Rectal smooth muscle tissue (tissue), 1 donor: Measurements from ENCODE around the gene SPTBN5.
A peak's percentile ranks its signal among the peaks of the same experiment; 100 is the strongest.
"Not testable (repeated sequence)": the region's sequence is repeated elsewhere in the genome, so short reads cannot be mapped to it uniquely, and the experiment has no call there.

ENCODE experiments used
- H3K27ac ChIP-seq: one replicate; pipeline ENCODE4 v1.7.0; 2013; ENCODE audit warnings: low read depth, low read length, inconsistent platforms
- H3K27me3 ChIP-seq: one replicate; pipeline ENCODE4 v1.7.0; 2013; ENCODE audit warnings: low read length; ENCODE audit not compliant: control insufficient read depth, insufficient read depth
- H3K36me3 ChIP-seq: one replicate; pipeline ENCODE4 v1.7.0; 2013; ENCODE audit warnings: low read length; ENCODE audit not compliant: control insufficient read depth, insufficient read depth
- H3K4me1 ChIP-seq: one replicate; pipeline ENCODE4 v1.7.0; 2013; ENCODE audit warnings: low read length; ENCODE audit not compliant: control insufficient read depth, insufficient read depth
- H3K4me3 ChIP-seq: one replicate; pipeline ENCODE4 v1.7.0; 2013; ENCODE audit warnings: low read length
- H3K9ac ChIP-seq: one replicate; pipeline ENCODE4 v1.7.0; 2013; ENCODE audit warnings: low read length

The SPTBN5 gene

GRCh38 chr15:41836713-41837454 lies 57.0 kb downstream of the SPTBN5 start:
- Histone ChIP-seq H3K27me3 (no peaks in the 10 kb centered on the region), H3K36me3 (peaks cover 7% of the 10 kb centered on the region), H3K4me1 (no peaks in the 10 kb centered on the region), H3K9ac (no peak overlapping the region), H3K4me3 (no peak overlapping the region), H3K27ac (no peak overlapping the region)

GRCh38 chr15:41836073-41836472 lies 57.8 kb downstream of the SPTBN5 start:
- H3K4me3 ChIP-seq = no peak overlapping the region
- no peaks in the 10 kb centered on the region for H3K27me3 ChIP-seq
- H3K27ac ChIP-seq = no peak overlapping the region
- H3K36me3 ChIP-seq = peaks cover 10% of the 10 kb centered on the region
- no peaks in the 10 kb centered on the region for H3K4me1 ChIP-seq
- no peak overlapping the region for H3K9ac ChIP-seq

DNA sequence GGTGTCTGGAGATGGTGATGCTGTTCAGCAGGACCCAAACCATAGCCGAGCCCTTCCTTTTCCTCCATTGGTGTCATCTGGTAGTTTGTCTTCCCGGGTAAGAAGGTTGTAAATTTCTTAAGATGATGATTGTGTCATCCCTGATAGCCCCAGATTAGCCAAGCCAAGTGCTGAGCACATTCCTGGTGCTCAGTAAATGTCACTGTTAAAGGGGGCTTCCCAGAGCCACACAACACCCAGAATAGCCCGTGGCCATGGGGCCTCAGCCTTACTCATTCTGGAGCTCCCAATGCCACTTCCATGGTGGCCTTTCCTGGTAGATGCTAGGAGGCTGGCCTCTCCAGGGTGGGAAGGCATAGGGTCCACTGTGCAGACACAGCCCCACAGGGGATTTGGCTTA lies 59.8 kb downstream of the SPTBN5 start:
- H3K36me3 ChIP-seq = peaks cover 10% of the 10 kb centered on the region
- H3K4me1 ChIP-seq = peaks cover under 1% of the 10 kb centered on the region
- no peak overlapping the region for H3K27ac ChIP-seq
- no peak overlapping the region for H3K9ac ChIP-seq
- H3K4me3 ChIP-seq = no peak overlapping the region
- no peaks in the 10 kb centered on the region for H3K27me3 ChIP-seq

DNA sequence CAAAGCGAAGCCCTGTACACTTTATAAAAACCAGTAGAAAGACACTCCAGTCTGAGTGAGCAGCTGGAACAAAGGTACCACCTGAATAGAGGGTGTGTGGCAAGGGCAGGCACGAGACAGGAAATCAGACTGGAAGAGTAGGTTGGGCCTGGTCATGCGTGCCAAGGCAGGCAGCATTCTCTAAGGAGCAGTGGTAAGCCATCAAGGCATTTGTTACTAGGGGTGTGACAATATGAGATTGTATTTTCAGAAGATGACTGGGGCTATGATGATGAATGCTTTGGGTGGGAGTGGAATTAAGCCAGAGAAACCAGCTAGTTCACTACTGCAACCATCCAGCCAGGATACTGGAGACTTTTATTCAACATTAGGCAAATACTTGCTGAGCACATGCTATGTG lies 61.0 kb downstream of the SPTBN5 start:
- no peak overlapping the region for H3K4me3 ChIP-seq
- peaks cover 9% of the 10 kb centered on the region for H3K36me3 ChIP-seq
- H3K9ac ChIP-seq = no peak overlapping the region
- peaks cover 8% of the 10 kb centered on the region for H3K4me1 ChIP-seq
- no peak overlapping the region for H3K27ac ChIP-seq
- no peaks in the 10 kb centered on the region for H3K27me3 ChIP-seq

DNA sequence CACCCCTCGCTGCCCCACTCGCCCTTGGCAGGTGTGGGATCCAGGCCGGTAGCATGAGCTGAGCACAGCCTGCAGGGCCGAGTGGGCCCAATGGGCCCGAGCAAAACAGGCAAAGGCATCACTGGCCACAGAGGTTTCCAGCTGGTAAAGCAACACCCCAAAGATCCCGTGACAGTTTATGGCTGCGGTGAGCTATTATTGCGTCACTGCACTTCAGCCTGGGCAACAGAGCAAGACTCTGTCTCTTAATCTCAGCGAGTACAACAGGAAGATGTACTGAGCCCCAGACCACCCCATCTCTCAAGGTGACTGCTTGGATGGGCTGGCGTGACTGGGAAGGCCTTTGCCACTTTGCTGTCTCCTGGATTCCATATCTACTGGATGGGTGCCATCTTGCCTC lies 61.6 kb downstream of the SPTBN5 start:
- Histone ChIP-seq H3K9ac (no peak overlapping the region), H3K4me1 (peaks cover 8% of the 10 kb centered on the region), H3K36me3 (peaks cover 7% of the 10 kb centered on the region), H3K27me3 (no peaks in the 10 kb centered on the region), H3K27ac (no peak overlapping the region), H3K4me3 (no peak overlapping the region)

DNA sequence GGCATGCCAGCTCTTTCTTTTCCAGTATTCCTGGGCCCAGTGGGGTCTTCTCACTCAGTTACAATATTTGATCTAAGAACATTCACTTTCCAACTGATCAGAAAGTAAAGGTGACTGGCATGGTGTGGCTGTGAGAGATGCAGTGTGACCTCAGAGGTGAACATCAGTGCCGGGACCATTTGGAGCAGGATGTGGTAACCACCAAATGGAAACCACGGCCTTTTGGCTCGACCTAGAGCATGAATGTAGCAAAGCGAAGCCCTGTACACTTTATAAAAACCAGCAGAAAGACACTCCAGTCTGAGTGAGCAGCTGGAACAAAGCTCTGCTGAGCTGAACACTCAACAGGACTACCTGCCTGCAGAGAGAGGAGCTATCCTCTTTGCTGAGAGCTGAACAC lies 62.6 kb downstream of the SPTBN5 start:
- not testable (repeated sequence) for H3K27me3 ChIP-seq, H3K27ac ChIP-seq, H3K4me1 ChIP-seq, H3K9ac ChIP-seq, H3K4me3 ChIP-seq, H3K36me3 ChIP-seq

- Histone ChIP-seq H3K4me3 (no peak overlapping the region), H3K36me3 (peaks cover 7% of the 10 kb centered on the region), H3K27me3 (no peaks in the 10 kb centered on the region), H3K4me1 (peaks cover 8% of the 10 kb centered on the region), H3K27ac (no peak overlapping the region), H3K9ac (no peak overlapping the region)
Measured at GRCh38 chr15:41829959-41830646, 63.8 kb downstream of the SPTBN5 start.

DNA sequence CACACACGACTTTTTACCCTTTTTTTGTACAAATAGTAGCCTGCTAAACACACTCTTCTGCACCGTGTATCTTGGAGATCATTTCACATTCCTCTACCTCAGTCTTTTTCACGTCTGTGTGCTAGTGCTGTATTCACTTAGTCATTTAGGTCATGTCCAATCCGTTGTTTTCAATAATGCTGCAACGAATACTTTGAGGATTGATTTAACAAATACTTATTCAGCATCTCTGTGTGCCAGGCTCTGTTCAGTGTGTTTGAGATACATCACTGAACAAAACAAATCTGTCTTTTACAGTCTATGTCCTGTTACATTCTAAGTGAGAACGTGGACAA lies 65.1 kb downstream of the SPTBN5 start:
- peaks cover 8% of the 10 kb centered on the region for H3K4me1 ChIP-seq

GRCh38 chr15:41827880-41828806 lies 65.7 kb downstream of the SPTBN5 start, which contains the start of gene JMJD7:
TSS of gene JMJD7 (plus strand) at chr15:41828092. CDS start at chr15:41828125, 33 bp downstream.
- Histone ChIP-seq H3K36me3 (peaks cover 13% of the 10 kb centered on the region), H3K27ac (peak within 1 kb of the TSS; percentile 83), H3K4me1 (peaks cover 8% of the 10 kb centered on the region), H3K27me3 (no peaks in the 10 kb centered on the region), H3K9ac (peak within 1 kb of the TSS; percentile 83), H3K4me3 (peak within 1 kb of the TSS; percentile 95)

More for the DNA sequence above, 65.1 kb downstream of the SPTBN5 start:
- peak overlapping the region; percentile 83 for H3K27ac ChIP-seq
- peak overlapping the region; percentile 95 for H3K4me3 ChIP-seq
- H3K27me3 ChIP-seq = no peaks in the 10 kb centered on the region
- peak overlapping the region; percentile 83 for H3K9ac ChIP-seq
- peaks cover 13% of the 10 kb centered on the region for H3K36me3 ChIP-seq

DNA sequence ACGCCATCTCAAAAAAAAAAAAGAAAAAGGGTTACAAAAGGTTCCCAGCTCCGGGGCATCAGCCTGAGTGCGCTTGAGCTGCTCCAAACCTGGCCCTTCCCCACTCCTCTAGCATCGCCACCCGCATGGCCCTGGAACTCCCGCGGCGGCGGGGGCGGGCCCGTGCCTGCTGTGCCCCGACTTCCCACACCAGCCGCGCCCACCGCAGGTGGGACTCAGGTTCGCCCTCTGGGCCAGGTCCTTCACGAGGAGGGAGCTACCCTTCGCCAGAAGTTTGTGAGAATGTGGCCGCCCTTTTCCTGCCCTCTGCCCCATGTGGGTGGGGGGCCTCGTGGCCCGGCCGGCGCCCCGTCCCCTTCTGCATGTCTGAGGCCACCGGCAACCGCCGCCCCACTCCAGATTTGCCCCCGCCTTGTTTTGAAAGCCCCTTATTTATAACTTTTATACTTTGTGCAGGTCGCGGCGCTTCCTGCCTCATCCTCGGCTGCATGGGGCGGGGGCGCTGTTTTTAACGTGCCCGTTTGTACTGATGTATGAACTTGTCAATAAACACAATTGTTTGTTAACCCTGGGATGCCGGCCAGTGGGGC lies 66.5 kb downstream of the SPTBN5 start:
- Histone ChIP-seq H3K36me3 (peaks cover 13% of the 10 kb centered on the region), H3K27ac (no peak overlapping the region), H3K4me1 (peaks cover 8% of the 10 kb centered on the region), H3K27me3 (no peaks in the 10 kb centered on the region), H3K4me3 (peak overlapping the region; percentile 62), H3K9ac (no peak overlapping the region)

- Histone ChIP-seq H3K27ac (no peak overlapping the region), H3K4me3 (no peak overlapping the region), H3K27me3 (no peaks in the 10 kb centered on the region), H3K36me3 (peaks cover 10% of the 10 kb centered on the region), H3K9ac (no peak overlapping the region), H3K4me1 (peaks cover 8% of the 10 kb centered on the region)
Measured at GRCh38 chr15:41825572-41826535, 68.0 kb downstream of the SPTBN5 start.
